HG03039 (cell line): ENCODE measurements around the gene PAOX.
A peak's percentile ranks its signal among the peaks of the same experiment; 100 is the strongest.
"Not testable (repeated sequence)": the region's sequence is repeated elsewhere in the genome, so short reads cannot be mapped to it uniquely, and the experiment has no call there.

Experiments
- ATAC-seq: cut with Tn5 transposase; IDR thresholded peaks from one replicate; pipeline ENCODE4 v1.9.1; 2021; ENCODE audit warnings: mild to moderate bottlenecking, moderate library complexity; ENCODE audit not compliant: unreplicated experiment

PAOX gene

DNA sequence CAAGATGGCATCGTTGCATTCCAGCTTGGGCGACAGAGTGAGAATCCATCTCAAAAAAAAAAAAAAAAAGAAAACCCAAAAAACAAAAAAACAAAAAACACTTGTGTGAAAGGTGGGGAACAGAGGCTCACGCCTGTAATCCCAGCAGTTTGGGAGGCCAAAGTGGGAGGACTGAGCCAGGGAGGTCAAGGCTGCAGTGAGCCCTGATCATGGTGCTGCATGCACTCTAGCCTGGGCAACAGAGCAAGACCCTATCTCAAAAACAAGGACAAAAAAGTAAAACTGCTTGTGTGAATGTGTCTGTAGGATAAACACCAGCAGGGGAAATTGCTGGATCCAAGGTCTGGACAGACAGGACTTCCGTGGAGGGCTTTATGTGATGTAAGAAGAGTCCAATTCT is 4.5 kb downstream of the PAOX start:
- no peak for ATAC-seq

DNA sequence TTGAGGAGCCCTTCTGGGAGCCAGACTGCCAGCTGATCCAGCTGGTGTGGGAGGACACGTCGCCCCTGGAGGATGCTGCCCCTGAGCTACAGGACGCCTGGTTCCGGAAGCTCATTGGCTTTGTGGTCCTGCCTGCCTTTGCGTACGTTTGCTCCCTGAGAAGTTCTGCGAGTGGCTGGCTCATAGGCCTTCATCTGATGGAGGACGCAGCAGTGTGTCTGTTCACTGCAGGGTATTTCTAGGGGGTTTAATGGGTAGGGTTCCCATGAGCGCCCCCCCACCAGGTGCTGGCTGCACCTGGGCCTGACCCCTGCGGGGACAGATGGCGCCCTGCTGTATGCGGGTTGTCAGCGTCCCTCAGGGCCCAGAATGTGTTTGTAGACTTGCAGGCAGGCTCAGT is 5.0 kb downstream of the PAOX start:
- no peak for ATAC-seq

DNA sequence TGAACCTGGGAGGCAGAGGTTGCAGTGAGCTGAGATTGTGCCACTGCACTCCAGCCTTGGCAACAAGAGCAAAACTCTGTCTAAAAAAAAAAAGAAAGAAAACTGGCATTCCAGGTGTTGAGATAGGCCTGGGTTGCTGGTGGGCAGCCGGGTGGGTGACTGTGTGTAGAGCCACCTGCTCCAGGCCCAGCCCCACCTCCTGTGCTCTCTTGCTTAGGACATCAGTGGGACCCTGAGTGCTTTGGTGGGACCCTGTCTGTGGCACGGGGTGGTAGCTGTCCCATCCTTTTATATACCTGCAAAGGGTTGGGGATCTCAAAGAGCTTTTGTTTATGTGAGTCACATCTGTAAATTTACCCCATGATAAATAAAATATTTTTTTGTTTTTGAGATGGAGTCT is 6.2 kb downstream of the PAOX start:
- no peak for ATAC-seq

DNA sequence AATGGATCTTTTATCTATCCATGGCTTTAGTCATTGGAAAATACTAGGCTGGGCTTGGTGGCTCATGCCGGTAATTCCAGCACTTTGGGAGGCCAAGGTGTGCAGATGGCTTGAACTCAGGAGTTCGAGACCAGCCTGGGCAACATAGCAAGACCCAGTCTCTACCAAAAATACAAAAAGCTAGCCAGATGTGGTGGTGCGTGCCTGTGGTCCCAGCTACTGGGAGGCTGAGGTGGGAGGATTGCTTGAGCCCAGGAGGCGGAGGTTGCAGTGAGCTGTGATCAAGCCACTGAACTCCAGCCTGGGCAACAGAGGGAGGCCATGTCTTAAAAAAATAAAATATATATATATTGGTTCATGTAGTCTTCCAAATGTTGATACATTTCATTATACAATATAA is 7.9 kb downstream of the PAOX start:
- not testable (repeated sequence) for ATAC-seq

DNA sequence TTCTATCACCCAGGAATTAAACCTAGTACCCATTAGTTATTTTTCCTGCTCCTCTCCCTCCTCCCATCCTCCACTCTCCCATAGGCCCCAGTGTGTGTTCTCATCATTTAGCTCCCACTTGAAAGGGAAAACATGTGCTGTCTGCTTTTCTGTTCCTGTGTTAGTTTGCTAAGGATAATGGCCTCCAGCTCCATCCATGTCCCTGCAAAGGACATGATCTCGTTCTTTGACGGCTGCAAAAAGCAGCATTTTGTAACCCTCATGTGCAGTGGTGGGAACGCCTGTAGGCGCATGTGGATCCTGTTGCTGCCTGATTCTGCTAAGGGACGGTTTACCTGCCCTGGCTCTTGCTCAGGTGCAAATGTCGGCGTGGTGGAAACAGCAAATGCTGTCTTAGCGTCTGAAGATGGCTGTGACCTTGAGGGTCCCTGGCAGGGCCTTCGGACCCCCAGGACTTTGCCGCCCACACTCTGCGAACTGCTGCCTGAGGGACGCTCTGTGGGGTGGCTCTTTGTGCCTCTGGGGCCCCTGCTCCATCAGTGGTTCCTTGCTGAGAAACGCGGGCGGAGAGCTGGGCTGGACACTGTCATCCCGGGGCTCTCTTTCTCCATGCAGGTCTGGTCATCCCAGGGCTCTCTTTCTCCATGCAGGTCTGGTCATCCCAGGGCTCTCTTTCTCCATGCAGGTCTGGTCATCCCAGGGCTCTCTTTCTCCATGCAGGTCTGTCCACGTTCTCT is 9.3 kb downstream of the PAOX start:
- ATAC-seq, result peak; percentile 2

DNA sequence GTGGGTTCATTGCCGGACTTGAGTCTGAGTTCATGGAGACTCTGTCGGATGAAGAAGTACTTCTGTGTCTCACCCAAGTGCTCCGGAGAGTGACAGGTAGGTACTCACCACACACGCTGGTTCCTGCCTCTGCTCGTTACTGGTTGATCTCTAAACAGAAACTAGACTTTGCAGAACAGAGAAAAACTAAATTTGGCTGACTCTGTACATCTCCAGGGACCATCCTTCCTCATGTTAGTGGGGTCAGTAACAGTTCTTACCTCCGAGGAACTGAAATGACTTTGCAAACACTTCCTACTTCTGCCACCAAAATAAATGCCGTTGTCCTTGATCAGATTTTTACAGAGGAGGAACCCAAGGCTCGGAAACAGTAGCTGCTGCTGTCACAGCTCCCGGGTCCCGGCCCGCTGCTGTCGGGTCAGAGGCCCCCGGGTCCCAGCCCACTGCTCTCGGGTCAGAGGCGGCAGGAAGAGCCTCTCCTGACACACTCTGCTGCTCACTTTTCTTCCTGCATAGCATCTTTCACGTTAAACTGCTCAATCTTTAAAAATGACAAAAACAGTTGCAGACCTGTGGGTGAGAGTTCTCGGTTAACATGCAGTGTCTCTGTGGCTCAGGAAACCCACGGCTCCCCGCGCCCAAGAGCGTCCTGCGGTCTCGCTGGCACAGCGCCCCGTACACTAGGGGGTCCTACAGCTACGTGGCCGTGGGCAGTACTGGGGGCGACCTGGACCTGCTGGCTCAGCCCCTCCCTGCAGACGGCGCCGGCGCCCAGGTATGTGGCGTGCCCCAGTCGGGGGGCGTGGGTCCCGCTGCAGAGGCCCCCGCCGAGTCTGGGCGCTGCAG is 10.1 kb downstream of the PAOX start:
- peak; percentile 72 for ATAC-seq

DNA sequence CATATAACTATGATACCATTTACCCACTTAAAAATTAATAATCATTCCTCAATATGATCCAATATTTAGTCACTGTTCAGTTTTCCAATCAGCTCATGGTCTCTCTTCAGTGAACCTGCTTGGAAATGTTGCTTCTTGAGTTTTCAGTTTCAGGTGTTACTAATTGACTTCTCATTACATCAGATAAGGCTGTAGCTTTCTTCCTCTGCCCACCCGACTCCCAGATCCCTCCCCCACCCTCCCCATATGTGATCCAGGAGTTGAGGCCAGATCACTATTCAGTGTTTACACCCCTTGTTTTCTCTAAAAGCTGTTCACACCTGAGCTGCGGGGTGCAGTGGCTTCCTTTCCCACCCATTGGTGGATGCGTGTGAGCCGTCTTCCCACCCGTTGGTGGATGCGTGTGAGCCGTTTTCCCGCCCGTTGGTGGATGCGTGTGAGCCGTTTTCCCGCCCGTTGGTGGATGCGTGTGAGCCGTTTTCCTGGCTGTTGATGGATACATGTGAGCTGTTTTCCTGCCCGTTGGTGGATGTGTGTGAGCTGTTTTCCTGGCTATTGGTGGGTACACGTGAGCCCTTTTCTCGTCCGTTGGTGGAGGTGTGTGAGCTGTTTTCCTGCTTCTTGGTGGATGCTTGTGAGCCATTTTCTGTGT is 11.7 kb downstream of the PAOX start:
- no peak for ATAC-seq

DNA sequence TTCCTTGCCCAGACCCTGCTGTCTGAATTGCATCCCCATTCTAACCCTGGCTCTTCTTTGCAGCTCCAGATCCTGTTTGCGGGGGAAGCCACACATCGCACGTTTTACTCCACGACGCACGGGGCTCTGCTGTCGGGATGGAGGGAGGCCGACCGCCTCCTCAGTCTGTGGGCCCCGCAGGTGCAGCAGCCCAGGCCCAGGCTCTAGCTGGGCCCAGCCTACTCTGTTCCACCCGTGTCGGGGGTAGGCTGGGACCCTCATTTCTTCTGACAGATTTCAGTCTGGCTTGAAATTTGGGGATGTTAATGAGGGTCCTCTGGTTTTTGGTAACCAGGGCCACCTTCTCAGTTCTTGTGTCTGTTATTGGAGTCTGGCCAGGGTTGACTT is 12.2 kb downstream of the PAOX start:
- ATAC-seq, result no peak

DNA sequence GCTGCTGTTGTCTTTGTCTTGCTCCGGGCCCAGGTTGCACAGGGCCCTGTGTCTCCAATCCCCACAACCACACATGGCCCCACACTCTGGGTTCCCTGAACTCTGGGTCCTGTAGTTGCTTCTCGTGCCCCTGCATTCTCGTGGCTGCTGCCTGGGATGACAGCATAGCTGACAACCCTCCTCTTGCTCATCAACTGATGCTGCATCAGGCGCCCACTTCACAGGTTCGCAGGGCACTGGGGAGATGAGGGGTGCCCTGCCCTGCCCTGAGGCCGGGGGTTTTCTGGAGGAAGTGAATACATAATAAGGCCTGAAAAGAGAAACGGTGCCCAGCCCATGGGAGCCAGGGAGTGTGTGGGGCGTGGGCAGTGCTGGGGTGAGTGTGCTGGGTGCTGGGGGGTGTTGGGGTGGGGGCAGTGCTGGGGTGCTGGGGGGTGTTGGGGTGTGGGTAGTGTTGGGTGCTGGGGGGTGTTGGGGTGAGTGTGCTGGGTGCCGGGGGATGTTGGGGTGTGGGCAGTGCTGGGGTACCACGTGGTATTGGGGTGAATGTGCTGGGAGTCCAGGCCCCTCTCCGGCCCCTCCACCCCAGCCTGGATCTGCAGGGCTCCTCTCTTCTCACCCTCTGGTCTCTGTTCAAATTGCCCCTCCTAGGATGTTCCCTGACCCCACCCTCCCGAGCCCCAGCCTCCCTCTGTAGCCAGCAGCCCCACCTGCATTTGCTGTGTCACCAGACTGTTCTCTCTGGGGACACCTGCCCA is 12.9 kb downstream of the PAOX start:
- no peak for ATAC-seq

DNA sequence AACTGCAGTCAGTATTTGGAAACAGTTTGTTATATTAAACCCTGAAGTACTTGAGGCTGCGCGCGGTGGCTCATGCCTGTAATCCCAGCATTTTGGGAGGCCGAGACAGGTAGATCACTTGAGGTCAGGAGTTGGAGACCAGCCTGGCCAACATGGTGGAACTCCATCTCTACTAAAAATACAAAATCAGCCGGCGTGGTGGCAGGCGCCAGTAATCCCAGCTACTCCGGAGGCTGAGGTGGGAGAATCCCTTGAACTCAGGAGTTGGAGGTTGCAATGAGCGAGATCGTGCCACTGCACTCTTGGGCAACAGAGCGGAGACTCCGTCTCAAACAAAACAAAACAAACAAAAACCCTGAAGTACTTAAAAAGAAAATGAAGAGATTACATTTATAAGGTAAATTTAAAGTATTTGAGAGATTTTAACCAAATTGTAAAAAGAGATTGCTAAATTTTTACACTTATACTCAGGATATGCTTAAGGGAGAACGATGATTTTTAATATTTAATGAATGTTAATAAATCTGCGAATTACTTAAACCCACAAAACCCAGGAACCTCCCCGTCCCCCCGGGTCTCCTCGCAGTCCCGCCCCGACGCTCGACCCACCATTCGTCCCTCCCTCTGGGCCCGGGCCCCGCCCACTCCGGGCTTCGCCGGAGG is 14.5 kb downstream of the PAOX start:
- no peak for ATAC-seq

DNA sequence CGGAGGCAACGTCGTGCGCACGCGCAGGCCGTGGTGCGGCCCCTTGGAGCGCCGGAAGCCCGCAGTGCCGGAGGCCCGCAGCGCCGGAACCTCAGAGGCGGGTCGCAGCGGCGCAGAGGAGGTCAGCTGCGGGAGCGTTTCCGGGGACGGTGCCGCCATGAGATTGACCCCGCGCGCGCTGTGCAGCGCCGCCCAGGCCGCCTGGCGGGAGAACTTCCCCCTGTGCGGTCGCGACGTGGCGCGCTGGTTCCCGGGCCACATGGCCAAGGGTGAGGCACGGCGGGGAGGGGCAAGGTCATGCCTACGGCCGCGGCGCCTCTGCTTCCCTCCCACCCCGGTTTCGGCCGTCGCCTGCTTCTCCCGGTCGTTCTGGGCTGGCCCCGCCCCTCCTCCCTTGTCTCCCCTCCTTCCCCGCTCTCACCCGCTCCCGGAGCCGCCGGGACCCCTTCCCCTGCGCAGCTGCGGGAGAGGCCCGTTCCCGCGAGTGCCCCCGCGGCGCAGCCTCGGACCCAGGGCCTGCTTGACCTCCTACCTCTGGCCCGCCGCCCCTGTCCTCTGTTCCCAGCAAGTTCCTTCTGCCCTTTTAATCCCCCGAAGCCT is 15.1 kb downstream of the PAOX start, which contains the start of gene MTG1:
MTG1 (plus strand) TSS at position 94 of the 600 bp plus-strand sequence; CDS start at position 158, 64 bp downstream.
- peak; percentile 63 for ATAC-seq

DNA sequence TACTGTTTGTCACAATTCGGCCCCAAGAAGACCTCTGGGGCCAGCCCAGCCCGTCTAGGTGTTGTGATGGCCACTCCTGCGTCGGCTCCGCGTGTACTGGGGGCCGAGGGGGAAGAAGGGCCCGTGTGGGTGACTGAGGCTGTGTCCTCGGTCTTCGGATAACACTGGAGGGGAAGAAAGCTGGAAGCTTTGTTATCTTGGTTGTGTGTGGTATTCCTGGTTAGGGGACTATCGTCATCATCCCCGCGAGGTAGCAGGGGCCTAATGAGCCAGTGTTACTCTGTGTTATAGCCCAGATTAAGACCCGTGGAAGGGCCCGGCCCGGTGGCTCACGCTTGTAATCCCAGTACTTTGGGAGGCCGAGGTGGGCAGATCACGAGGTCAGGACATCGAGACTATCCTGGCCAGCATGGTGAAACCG is 15.7 kb downstream of the PAOX start:
- ATAC-seq, result no peak

DNA sequence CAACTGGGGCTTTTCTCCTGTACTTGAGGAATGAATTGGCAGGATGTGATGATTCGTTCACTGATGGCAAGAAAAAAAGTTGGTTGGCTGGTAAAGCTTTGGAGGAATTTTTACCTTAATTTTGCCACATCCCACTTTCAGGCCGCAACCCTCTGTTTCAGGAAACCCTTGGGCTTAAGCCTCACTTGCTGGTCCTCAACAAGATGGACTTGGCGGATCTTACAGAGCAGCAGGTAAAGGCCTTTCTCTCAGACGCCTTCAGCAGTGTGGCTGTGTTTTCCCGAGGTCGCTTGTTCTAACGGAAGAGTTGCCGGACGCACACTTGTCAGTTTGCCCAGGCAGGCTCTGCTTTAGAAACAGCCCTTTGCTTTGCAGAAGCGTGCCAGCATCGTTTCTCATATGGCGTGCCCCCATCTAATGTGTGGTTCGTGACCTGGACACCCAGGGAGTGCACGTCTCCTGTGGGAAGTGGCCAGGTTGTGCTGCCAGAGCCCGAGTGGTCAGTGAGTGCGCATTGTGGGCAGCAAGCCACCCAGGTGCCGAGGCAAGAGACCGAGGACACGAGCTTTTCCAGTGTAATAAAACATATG is 17.1 kb downstream of the PAOX start:
- ATAC-seq, result no peak

DNA sequence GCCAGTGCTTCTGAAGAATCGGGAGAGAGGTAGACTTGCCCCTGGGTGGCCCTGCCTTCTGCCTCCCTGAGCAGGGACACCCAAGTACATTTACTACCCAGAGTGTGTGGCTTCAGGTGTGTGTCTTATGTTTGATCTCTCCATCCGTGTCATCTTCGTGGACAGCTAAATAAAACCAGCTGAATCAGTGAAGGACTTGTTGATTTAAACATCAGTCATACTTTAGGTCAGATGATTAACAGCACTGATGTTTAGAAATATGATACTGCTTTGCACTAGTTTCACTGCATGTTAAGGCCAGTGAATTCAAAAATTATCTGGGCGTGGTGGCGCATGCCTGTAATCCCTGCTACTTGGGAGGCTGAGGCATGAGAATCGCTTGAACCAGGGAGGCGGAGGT is 18.9 kb downstream of the PAOX start:
- ATAC-seq, result no peak

DNA sequence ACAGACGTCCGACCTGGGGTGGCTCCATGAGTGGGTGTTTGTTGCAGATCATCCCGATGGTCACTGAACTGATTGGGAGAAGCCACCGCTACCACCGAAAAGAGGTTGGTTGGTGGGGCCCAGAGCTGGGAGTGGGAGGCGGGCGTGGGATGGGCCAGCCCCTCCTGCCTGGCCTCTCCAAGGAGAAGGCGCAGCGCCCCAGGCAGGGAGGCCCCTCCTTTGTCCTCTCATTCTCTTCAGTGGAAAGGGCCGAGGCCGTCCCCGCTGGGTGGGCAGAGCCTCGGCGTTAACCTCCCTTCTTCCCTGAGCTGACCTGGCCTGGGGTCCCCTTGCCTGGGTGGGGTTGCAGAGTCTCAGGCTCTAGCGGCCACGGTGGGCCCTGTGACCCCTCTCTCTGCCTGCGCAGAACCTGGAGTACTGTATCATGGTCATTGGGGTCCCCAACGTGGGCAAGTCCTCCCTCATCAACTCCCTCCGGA is 20.1 kb downstream of the PAOX start:
- no peak for ATAC-seq

DNA sequence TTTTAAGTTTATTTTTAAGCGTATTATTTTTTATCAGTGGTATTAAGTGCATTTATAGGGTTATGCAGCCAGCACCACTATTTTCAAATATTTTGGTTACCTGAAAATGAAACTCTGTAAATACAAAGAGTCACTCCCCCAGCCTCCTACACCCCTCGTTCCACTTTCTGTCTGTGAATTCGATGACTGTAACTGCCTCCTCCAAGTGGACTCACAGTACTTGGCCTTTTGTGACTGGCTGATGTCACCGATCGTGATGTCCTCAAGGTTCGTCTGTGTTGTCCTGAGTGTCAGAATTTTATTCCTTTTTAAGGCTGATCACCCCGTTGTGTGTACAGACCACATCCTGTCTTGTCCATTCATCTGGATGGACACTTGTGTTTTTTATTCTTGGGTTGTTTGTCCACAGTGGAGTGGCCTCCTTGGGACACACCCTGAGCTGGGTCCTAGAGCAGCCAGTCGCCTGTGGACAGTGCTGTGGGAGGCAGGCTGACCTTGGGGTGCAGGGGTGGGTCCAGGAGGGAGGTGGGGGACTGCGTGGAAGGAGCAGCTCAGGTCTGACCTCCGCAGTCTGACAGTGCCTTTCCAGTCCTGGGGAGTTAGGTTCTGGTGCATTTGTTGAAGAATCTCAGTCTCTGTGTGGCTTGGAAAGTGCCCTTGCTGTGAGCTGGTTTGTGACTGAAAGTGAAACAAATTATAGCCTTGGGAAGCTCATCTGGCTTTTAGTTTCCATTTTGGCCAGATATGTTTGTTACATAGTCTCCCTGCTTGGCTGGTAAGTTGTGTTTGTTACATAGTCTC is 21.8 kb downstream of the PAOX start:
- ATAC-seq, result peak; percentile 73

DNA sequence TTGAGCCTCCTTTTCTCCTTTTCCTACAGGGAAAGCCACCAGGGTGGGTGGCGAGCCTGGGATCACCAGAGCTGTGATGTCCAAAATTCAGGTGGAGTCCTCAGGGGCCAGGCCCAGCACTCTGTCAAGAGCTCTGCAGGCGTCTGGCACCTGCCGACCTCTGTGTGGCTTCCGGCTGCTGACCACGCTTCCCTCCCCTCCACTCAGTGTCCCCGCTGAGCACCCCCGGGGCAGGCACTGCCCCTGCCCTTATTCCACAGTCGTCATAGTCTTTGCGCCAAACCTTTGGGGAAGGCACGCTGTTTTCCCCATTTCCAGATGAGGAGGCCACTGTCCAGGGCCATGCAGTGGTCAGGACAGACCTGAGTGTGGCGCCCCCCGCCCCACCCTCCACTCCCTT is 22.4 kb downstream of the PAOX start:
- ATAC-seq, result no peak

DNA sequence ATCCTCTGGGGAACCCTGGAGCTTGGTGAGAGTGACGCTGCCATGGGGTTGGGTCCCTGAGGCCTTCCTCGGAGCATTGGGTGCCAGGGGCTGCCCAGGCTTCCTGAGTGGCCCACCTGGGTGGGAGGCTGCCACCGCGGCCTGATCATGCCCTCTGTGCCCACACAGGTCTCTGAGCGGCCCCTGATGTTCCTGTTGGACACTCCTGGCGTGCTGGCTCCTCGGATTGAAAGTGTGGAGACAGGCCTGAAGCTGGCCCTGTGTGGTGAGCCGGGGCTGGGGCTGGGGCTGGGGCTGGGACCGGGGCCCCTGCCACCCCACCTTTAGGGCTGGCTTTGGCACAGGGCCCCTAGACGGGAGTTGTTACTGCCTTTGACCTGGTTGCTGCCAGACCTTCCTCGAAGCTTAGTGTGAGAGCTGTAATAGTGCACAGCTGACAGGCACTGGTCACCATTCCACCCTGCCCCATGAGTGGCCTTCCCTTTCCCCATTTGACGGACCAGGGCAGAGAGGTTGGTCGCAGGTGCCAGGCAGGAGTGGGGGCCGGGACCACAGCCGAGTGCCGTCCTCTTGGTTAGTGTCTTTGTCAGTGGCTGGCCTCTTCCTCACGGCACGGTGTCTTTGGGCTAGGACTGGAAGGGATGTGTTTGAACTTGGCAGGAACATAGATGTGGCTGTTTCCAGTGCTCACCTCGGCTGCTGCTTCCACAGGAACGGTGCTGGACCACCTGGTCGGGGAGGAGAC is 23.1 kb downstream of the PAOX start:
- no peak for ATAC-seq
